GM12891 (cell line): ENCODE measurements around the gene AIMP2.

Experiments used
- POLR2A ChIP-seq: IDR thresholded peaks from 2 replicates; pipeline ENCODE4 v1.6.1; 2011; ENCODE audit warnings: low read depth, low read length, control low read depth
- POLR2AphosphoS5 ChIP-seq: IDR thresholded peaks from 2 replicates; pipeline ENCODE4 v1.6.1; 2011; ENCODE audit warnings: low read depth, low read length, control low read depth
- POU2F2 ChIP-seq: IDR thresholded peaks from 2 replicates; pipeline ENCODE4 v1.6.1; 2011; ENCODE audit warnings: low read depth, mild to moderate bottlenecking, control low read depth, low read length, moderate library complexity
- TAF1 ChIP-seq: IDR thresholded peaks from 2 replicates; pipeline ENCODE4 v1.6.1; 2011; ENCODE audit warnings: low read depth, low read length, control low read depth

DNA sequence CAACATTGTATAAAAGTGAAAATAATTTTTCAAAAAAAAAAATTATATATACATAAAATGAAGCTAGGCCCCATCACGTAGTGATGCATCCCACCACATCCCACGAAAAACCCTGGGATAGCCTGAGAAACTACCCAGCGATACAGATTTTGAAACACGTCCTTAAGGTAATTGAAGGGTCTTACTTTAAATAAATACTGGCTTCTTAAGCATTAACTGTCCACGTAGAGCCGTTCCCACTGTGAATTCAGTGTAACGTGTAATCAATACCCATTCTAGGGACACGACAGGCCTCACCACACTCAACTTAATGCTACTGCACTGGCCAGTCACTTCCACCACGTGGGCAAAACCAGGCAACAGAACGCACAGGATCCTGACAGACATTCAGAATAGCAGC lies 26.1 kb downstream of the AIMP2 start:
- TF ChIP-seq POLR2AphosphoS5, result no peak
- TF ChIP-seq POLR2A, result no peak
- TF ChIP-seq TAF1, result no peak
- TF ChIP-seq POU2F2, result no peak
